Neuronal stem cell (in vitro differentiated cells): ENCODE results near the gene FGF7.

ENCODE experiments used
- DNase-seq: peaks from one replicate; pipeline ENCODE4 v3.0.0-alpha.2; 2013; ENCODE audit warnings: low spot score
- H2AFZ ChIP-seq: one replicate; pipeline ENCODE4 v1.6.1; 2013; ENCODE audit warnings: mild to moderate bottlenecking, low read length, inconsistent platforms
- H2AK5ac ChIP-seq: 2 replicates; pipeline ENCODE4 v1.6.1; 2013; ENCODE audit warnings: low read depth, mild to moderate bottlenecking, inconsistent platforms, low read length, moderate library complexity, mixed read lengths
- H2BK120ac ChIP-seq: 2 replicates; pipeline ENCODE4 v1.6.1; 2013; ENCODE audit warnings: low read depth, mild to moderate bottlenecking, inconsistent platforms, low read length, moderate library complexity, mixed read lengths
- H2BK12ac ChIP-seq: one replicate; pipeline ENCODE4 v1.6.1; 2013; ENCODE audit warnings: low read length, inconsistent platforms
- H2BK15ac ChIP-seq: 2 replicates; pipeline ENCODE4 v1.6.1; 2013; ENCODE audit warnings: mild to moderate bottlenecking, low read length, inconsistent platforms, mixed read lengths
- H2BK5ac ChIP-seq: one replicate; pipeline ENCODE4 v1.6.1; 2013; ENCODE audit warnings: inconsistent platforms, mild to moderate bottlenecking, low read length, moderate library complexity
- H3K14ac ChIP-seq: one replicate; pipeline ENCODE4 v1.6.1; 2013; ENCODE audit warnings: low read length, inconsistent platforms
- H3K18ac ChIP-seq: 2 replicates; pipeline ENCODE4 v1.6.1; 2013; ENCODE audit warnings: low read length, inconsistent platforms
- H3K23ac ChIP-seq: 2 replicates; pipeline ENCODE4 v1.6.1; 2013; ENCODE audit warnings: low read depth, mild to moderate bottlenecking, mixed read lengths, low read length, inconsistent platforms; ENCODE audit not compliant: poor library complexity
- H3K27ac ChIP-seq: replicated peaks from 3 replicates; pipeline ENCODE4 v1.5.1; 2013; ENCODE audit warnings: low read length, inconsistent platforms
- H3K27me3 ChIP-seq, 3 experiments: 2 replicates each; pipeline ENCODE4 v1.6.1; 2013; ENCODE audit warnings: low read length in 3 of 3, mild to moderate bottlenecking in 2 of 3, inconsistent platforms in 1 of 3, low read depth in 1 of 3, mixed read lengths in 1 of 3, moderate library complexity in 1 of 3; ENCODE audit not compliant: control insufficient read depth in 3 of 3, insufficient read depth in 3 of 3
- H3K36me3 ChIP-seq, 2 donors: replicated peaks in 1 of 2; 2 replicates each; pipeline ENCODE4 v1.6.1; 2013; ENCODE audit warnings: low read length in 2 of 2; ENCODE audit not compliant: control insufficient read depth in 2 of 2, insufficient read depth in 2 of 2
- H3K4ac ChIP-seq: 2 replicates; pipeline ENCODE4 v1.6.1; 2013; ENCODE audit warnings: inconsistent platforms, mild to moderate bottlenecking, low read length, moderate library complexity
- H3K4me1 ChIP-seq, 2 donors: 1 replicate in 1 of 2; 2 replicates in 1 of 2; pipeline ENCODE4 v1.6.1; 2013; ENCODE audit warnings: low read length in 2 of 2, low read depth in 1 of 2; ENCODE audit not compliant: control insufficient read depth in 2 of 2, insufficient read depth in 1 of 2
- H3K4me2 ChIP-seq: one replicate; pipeline ENCODE4 v1.6.1; 2013; ENCODE audit warnings: mild to moderate bottlenecking, low read length, inconsistent platforms; ENCODE audit not compliant: insufficient read depth, poor library complexity, severe bottlenecking
- H3K4me3 ChIP-seq, 2 donors: 2 replicates each; pipeline ENCODE4 v1.5.1; 2013; ENCODE audit warnings: low read length in 2 of 2, mild to moderate bottlenecking in 2 of 2, inconsistent platforms in 1 of 2, moderate library complexity in 1 of 2
- H3K79me1 ChIP-seq: one replicate; pipeline ENCODE4 v1.6.1; 2013; ENCODE audit warnings: low read depth, mild to moderate bottlenecking, inconsistent platforms, low read length, moderate library complexity
- H3K9ac ChIP-seq: one replicate; pipeline ENCODE4 v1.6.1; 2013; ENCODE audit warnings: mild to moderate bottlenecking, low read depth, low read length, inconsistent platforms; ENCODE audit not compliant: poor library complexity
- H3K9me3 ChIP-seq, 2 donors: replicated peaks in 1 of 2; 2 replicates each; pipeline versions ENCODE3 to v1.6.1; 2013; ENCODE audit warnings: low read length in 2 of 2, mild to moderate bottlenecking in 2 of 2, inconsistent platforms in 1 of 2, low read depth in 1 of 2, mixed read lengths in 1 of 2, moderate library complexity in 1 of 2; ENCODE audit not compliant: control insufficient read depth in 2 of 2, insufficient read depth in 1 of 2
- H4K8ac ChIP-seq: one replicate; pipeline ENCODE4 v1.6.1; 2013; ENCODE audit warnings: low read depth, mild to moderate bottlenecking, inconsistent platforms, low read length, moderate library complexity
- H4K91ac ChIP-seq: one replicate; pipeline ENCODE4 v1.6.1; 2013; ENCODE audit warnings: low read length, low read depth, mild to moderate bottlenecking, inconsistent platforms; ENCODE audit not compliant: poor library complexity
- WGBS, 2 donors: extraction: QIAGEN DNeasy Blood & Tissue Kit; methylation state at CpG; one replicate each; pipeline ENCODE4 v1.1.7; 2013; ENCODE audit warnings: missing lambda C conversion rate in 2 of 2, mixed read lengths in 1 of 2; ENCODE audit not compliant: insufficient read length in 2 of 2, insufficient replicate concordance in 1 of 2; ENCODE audit errors: extremely low coverage in 2 of 2; 5-methylcytosine and 5-hydroxymethylcytosine counted together

FGF7 gene

DNA sequence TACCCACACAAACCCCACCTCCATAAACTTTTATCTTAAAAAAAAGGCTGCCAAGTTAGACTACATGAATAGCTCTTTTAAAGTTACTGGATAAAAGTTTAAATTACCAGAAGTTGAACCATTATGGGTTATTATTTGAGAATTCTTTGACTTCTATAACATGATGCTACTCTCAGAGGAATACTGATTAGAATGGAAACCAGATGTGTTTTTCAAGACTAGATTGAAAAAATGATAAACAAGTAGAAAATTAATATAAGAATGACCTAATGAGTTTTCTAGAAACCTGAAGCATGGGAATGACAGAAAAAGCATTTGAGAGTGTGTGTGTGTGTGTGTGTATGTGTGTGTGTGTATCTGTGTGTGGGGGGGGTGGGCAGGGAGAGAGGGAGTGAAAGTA, 12.4 kb upstream of the FGF7 start:
- no peak overlapping the region for H3K4me2 ChIP-seq
- no peak overlapping the region for H4K91ac ChIP-seq
- H2BK12ac ChIP-seq: no peak overlapping the region
- H2AFZ ChIP-seq: no peak overlapping the region
- no peak overlapping the region for H3K9ac ChIP-seq
- H4K8ac ChIP-seq: no peak overlapping the region
- no peaks in the 10 kb centered on the region for H3K9me3 ChIP-seq
- H2BK120ac ChIP-seq: no peak overlapping the region
- H3K4me3 ChIP-seq: no peak overlapping the region
- no peak overlapping the region for H2BK5ac ChIP-seq
- H2AK5ac ChIP-seq: no peak overlapping the region
- DNase-seq: no peak
- H3K27me3 ChIP-seq: no peaks in the 10 kb centered on the region
- no peaks in the 10 kb centered on the region for H3K36me3 ChIP-seq
- no peak overlapping the region for H3K4ac ChIP-seq
- H3K14ac ChIP-seq: no peak overlapping the region
- H3K18ac ChIP-seq: no peak overlapping the region
- no peaks in the 10 kb centered on the region for H3K4me1 ChIP-seq
- H3K23ac ChIP-seq: no peak overlapping the region
- H2BK15ac ChIP-seq: no peak overlapping the region
- no peaks in the 10 kb centered on the region for H3K79me1 ChIP-seq
- no peak overlapping the region for H3K27ac ChIP-seq

DNA sequence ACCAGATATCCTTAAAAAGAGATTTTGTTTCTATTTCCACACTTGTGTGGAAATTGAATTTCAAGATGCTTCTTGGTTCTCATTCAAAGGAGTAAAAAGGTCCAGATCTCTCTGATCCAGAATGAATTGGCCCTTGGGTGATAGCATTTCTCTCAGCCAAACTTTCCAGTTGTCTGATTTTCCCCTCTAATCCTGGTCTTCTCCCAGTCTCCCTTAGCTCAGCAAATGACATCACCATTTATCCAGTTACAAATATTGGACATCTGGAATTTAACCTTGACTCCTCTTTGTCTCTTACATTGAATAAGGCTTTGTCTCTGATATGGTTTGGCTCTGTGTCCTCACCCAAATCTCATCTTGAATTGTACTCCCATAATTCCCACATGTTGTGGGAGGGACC, 10.2 kb upstream of the FGF7 start:
- Histone ChIP-seq H3K36me3 (no peaks in the 10 kb centered on the region), H2AK5ac (no peak overlapping the region), H2BK5ac (no peak overlapping the region), H2BK120ac (no peak overlapping the region), H3K4me2 (no peak overlapping the region), H2AFZ (no peak overlapping the region), H3K27ac (no peak overlapping the region), H3K14ac (no peak overlapping the region), H4K8ac (no peak overlapping the region), H3K9me3 (no peaks in the 10 kb centered on the region), H2BK12ac (no peak overlapping the region), H3K79me1 (no peaks in the 10 kb centered on the region), H3K9ac (no peak overlapping the region), H3K27me3 (no peaks in the 10 kb centered on the region), H4K91ac (no peak overlapping the region), H3K4me1 (no peaks in the 10 kb centered on the region), H2BK15ac (no peak overlapping the region), H3K23ac (no peak overlapping the region), H3K18ac (no peak overlapping the region), H3K4ac (no peak overlapping the region), H3K4me3 (no peak overlapping the region)
- DNase-seq: no peak

DNA sequence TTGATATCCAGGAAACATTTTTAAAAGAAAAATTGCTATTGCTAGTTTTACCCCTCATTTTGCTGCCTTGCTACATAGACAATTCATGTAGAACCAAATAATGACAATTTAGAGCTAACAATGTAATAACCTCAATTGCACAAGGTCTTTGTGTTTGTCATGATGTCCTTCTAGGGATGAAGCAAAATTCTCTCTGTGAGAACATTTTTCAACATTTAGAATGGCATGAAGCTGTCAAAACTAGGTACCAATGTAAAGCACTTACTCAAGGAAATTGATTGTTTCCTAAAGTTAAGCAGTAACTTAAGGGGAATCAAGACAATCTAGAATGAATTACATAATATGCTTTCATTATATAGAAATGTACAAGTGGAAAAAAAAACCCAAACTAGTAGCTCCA, 7.9 kb upstream of the FGF7 start:
- no peak overlapping the region for H4K8ac ChIP-seq
- H3K4ac ChIP-seq: no peak overlapping the region
- H3K18ac ChIP-seq: no peak overlapping the region
- no peak overlapping the region for H3K14ac ChIP-seq
- H3K4me2 ChIP-seq: no peak overlapping the region
- H3K4me1 ChIP-seq: no peaks in the 10 kb centered on the region
- no peak overlapping the region for H2BK5ac ChIP-seq
- H3K23ac ChIP-seq: no peak overlapping the region
- no peak overlapping the region for H3K27ac ChIP-seq
- H2AFZ ChIP-seq: no peak overlapping the region
- H4K91ac ChIP-seq: no peak overlapping the region
- no peak overlapping the region for H2BK120ac ChIP-seq
- DNase-seq: no peak
- no peak overlapping the region for H2BK12ac ChIP-seq
- H3K79me1 ChIP-seq: no peaks in the 10 kb centered on the region
- no peaks in the 10 kb centered on the region for H3K27me3 ChIP-seq
- H3K4me3 ChIP-seq: no peak overlapping the region
- H2AK5ac ChIP-seq: no peak overlapping the region
- no peak overlapping the region for H2BK15ac ChIP-seq
- no peaks in the 10 kb centered on the region for H3K9me3 ChIP-seq
- no peaks in the 10 kb centered on the region for H3K36me3 ChIP-seq
- no peak overlapping the region for H3K9ac ChIP-seq

DNA sequence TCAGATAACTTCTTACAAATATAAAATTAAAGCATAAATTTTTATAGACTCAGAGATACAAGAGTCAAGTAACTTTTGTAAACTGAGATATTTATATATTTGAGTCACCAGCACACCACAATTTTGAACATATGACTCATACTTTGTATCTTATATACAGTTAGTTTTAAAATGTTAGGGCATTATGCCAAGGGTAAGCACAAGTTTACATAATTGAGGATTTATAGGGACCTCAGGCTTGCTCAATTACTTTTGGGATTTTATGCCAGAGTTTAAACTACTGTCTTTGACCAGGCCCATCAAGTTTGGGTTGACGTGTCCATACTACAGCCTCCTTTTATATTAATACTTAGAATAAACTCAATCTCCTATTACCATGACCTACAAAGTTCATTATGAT, 7.4 kb upstream of the FGF7 start:
- Histone ChIP-seq H3K79me1 (no peaks in the 10 kb centered on the region), H3K36me3 (no peaks in the 10 kb centered on the region), H3K4ac (no peak overlapping the region), H3K4me1 (no peaks in the 10 kb centered on the region), H2BK120ac (no peak overlapping the region), H3K4me3 (no peak overlapping the region), H3K14ac (no peak overlapping the region), H2BK12ac (no peak overlapping the region), H2AFZ (no peak overlapping the region), H2BK15ac (no peak overlapping the region), H3K27ac (no peak overlapping the region), H3K23ac (no peak overlapping the region), H2BK5ac (no peak overlapping the region), H4K8ac (no peak overlapping the region), H3K9ac (no peak overlapping the region), H2AK5ac (no peak overlapping the region), H3K27me3 (no peaks in the 10 kb centered on the region), H3K18ac (no peak overlapping the region), H3K9me3 (no peaks in the 10 kb centered on the region), H3K4me2 (no peak overlapping the region), H4K91ac (no peak overlapping the region)
- no CpG with 5 or more reads among the region's 1 CpG for WGBS, 2 donors
- DNase-seq: no peak
